ENCODE measurements around the gene THRB.
"Not testable (repeated sequence)": the region's sequence is repeated elsewhere in the genome, so short reads cannot be mapped to it uniquely, and the experiment has no call there.

Gene THRB

GRCh38 chr3:24400450-24400849, 94.2 kb downstream of the THRB start:
- no peak for DNase-seq

DNA sequence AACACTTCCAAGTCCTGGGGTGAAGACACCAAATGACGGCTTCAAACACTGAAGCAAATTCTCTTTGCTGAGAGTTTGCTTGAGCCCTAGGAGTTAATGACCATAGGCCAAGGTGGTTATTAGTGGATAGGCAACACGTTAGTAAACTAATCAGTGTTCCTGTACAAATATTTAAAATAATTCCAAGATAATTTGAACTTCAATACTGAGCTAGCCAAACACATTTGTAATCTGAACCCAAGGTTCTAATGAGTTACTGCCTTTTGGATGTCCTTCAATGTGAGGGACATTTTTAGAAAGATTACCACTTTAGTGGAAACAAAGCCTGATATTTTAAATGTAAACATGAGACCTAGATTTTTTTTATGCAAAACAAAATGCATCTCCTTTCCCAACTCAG, 94.6 kb downstream of the THRB start:
- DNase-seq: no peak

DNA sequence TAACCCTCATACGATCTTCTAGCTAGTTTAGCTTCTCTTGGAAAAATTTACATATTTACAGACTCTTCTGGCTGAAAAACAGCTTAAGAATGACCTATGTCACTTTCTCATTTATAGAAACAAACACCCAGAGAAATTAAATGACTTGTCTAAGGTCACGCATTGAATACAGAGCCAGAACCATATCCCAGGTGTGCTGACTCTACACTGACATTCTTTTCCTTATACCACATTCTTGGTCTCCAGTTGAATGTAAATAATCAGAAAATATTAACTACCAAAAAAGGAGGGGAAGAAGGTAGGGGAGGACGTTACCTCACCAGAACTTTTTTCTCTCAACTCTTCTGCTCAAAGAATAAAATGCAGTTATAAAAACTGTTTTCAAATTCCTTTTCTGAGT, 95.0 kb downstream of the THRB start:
- DNase-seq: no peak

DNA sequence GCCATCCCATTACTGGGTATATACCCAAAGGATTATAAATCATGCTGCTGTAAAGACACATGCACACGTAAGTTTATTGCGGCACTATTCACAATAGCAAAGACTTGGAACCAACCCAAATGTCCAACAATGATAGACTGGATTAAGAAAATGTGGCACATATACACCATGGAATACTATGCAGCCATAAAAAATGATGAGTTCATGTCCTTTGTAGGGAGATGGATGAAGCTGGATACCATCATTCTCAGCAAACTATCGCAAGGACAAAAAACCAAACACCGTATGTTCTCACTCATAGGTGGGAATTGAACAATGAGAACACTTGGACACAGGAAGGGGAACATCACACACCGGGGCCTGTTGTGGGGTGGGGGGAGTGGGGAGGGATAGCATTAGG, 95.9 kb downstream of the THRB start:
- not testable (repeated sequence) for DNase-seq

GRCh38 chr3:24396338-24396737, 98.3 kb downstream of the THRB start:
- no peak for DNase-seq

DNA sequence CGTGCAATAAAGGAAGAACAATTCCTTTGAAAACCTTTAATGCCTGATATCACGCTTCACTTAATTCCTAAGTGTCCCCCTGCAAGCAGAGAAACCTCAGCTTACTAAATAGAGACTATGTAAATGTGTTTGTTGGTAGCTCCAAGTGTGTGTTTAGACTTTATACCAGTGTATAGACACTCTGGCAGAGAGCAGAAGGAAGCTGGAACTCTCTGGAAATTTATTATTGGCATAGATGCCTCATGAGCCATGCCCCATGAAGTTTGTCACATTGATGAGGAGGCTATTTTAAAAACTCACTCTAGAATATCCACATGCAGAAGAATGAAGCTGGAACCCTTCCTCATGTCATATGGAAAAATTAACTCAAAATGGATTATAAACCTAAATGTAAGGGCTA, 99.9 kb downstream of the THRB start:
- no peak for DNase-seq

- no peak for DNase-seq
Observed at GRCh38 chr3:24393316-24393715, 101.3 kb downstream of the THRB start.

GRCh38 chr3:24390169-24391130, 104.2 kb downstream of the THRB start:
- no peak for DNase-seq

DNA sequence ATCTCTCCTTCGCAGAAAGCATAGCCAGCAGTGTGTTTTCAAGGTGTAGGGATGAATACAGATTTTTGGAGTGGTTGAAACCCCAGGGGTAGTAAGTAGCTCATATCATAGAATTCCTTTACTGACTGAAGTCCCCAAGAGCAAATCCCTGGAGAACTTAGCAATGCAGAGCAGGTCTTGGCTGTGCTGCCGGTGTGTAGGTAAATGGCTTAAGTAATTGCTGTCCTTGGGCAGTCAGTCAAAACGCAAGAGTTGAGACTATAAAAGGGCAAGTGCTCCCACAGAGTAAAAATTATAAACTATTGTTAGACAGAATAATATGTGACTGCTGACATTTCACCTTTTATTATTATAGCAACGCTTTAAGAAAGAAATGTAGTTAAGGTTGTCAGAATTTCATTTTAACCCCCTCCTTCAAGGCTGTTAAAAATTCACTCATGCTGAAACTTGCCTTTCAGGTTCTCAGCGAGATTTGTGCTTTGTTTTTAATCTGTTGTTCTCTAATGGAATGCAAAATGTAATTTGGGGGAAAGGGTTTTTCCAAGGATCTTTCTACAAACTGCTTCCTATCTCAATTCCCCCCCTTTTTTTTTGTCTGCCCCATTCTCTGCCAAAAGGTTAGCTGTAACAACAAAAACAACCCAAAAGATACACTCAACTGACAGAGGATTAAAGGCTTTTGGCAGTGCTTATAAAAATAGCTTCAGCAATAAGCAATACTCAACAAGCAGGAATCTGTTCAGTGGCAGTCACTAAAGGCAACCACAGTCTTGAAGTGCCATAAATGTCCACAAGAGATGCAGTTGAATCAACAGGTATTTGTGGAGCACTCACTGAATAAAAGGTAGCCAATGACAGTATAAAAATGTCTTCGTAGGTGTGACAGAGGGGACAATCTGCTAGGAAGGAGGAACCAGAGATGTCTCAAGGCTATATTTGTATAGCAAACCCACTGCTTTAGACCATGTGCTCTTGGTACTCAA, 105.3 kb downstream of the THRB start:
- DNase-seq: no peak

GRCh38 chr3:24388611-24389010, 106.0 kb downstream of the THRB start:
- no peak for DNase-seq

DNA sequence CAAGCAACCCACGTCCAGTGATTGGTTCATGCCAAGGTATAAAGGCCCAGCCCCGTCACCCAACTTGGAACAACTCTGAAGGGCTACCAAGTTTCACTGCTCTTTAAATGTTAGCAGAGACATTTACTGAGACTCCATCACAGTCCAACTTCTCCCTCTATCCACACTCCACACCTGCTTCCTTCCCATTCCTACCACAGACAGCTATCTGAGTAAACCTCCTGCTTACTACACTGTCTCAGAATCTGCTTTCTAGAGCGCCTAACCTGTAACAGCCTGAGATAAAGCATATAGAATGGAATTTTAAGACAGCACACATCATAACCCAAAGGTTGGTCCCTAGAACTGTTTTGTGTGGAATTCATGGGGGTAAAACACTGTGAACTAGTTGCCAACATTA, 106.5 kb downstream of the THRB start:
- no peak for DNase-seq

- DNase-seq: no peak
Observed at GRCh38 chr3:24387493-24387892, 107.2 kb downstream of the THRB start.

- DNase-seq: no peak
Observed at GRCh38 chr3:24387000-24387399, 107.7 kb downstream of the THRB start.

DNA sequence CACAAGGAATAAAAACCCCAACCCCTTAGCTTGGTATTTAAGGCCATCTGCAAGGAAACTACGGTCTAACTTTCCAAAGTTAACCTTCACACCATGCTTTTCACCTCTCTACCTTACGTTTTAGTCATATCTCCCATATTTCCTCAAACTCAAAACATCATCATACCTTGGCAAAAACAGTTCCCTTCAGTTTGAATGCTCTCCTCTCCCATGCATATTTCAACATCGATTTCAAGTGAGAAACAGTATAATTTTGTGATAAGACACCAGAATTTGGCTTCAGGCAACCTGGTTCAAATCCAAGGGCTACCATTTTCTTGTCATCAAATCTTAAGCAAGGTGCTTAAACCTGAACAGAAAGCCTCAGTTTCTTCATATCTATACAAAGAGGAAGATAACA, 108.2 kb downstream of the THRB start:
- DNase-seq: no peak

- no peak for DNase-seq
Observed at GRCh38 chr3:24385012-24385615, 109.5 kb downstream of the THRB start.

GRCh38 chr3:24382647-24383046, 112.0 kb downstream of the THRB start:
- no peak for DNase-seq

DNA sequence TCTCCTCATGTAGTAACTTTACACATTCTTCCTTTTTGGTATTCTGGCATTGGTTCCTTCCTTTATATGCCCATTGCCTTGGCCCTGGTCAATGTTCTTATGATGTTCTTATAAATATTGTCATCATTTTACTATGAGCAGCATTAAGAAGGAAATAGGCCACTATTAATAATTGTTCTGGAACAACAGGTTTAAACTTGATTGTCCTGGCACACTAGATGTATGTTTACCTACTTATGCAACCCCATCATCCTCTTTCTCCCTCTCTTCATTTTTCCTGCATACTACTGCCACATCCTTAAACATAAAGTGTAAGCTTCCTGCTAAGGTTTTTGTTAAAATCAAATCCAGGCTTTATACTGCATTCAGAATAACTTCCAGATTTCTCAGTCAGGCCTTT, 114.7 kb downstream of the THRB start:
- no peak for DNase-seq

- no peak for DNase-seq
Observed at GRCh38 chr3:24378313-24378712, 116.3 kb downstream of the THRB start.

GRCh38 chr3:24377218-24377993, 117.2 kb downstream of the THRB start:
- DNase-seq: no peak

- DNase-seq: no peak
Observed at GRCh38 chr3:24375947-24376384, 118.7 kb downstream of the THRB start.

DNA sequence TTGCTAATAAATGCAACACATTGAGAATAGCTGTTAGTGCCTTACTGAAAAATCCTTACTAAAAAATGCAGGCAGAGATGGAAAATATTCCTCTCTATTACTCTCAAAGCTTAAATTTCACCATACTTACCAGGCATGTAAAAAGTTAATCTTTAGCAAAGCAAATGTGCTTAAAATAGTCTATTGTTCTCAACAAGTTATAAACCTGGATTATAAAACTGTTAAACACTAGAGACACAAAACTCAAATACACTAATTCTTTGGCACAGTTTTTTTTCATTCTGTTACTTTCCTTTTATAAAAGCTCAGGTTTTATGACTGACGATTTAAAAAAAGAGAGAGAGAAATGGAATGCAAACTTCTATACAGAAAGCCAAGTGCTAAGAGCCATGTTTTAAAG, 119.8 kb downstream of the THRB start:
- no peak for DNase-seq

All from midbrain (tissue), 1 donor.